Astrocyte of the spinal cord (primary cell): Measurements from ENCODE around the gene ATXN3L.
A peak's percentile ranks its signal among the peaks of the same experiment; 100 is the strongest.

ENCODE experiments used
- DNase-seq: peaks from one replicate; pipeline ENCODE4 v3.0.0; 2011; ENCODE audit warnings: low read depth, low spot score
- H3K4me3 ChIP-seq: 2 replicates; pipeline ENCODE4 v1.5.1; 2011; ENCODE audit warnings: low read depth, mild to moderate bottlenecking, low read length, moderate library complexity
- in situ Hi-C: cut with HindIII; loops from 2 replicates; pipeline ENCODE4 v1.10.0; 2017; ENCODE audit warnings: low sequenced_read_pairs
- TF ChIP-seq, protein P1 (sequence below): IDR thresholded peaks from 2 replicates; pipeline ENCODE4 v1.5.1; 2012; ENCODE audit warnings: low read depth, mild to moderate bottlenecking, low read length, inconsistent platforms

The ATXN3L gene

DNA sequence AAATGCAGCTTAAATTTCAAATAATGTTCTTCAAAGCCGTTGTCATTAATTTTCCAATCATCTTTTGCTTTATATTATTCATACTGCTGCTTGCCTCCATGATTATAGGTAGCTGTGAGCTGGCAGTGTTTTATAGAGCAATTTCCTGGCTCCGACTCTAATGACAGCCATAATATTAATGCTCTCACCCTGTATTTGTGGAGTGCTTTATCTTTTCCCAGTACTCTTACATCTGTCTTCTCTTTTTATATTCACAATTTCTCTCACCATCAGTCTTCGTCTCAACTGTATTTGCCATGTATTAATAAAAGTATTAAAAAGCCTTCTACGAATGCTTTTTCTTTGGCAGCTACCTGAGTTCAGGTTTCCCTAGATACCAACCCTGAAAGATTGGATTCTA, 21.0 kb downstream of the ATXN3L start:
- TF ChIP-seq, protein P1, sequence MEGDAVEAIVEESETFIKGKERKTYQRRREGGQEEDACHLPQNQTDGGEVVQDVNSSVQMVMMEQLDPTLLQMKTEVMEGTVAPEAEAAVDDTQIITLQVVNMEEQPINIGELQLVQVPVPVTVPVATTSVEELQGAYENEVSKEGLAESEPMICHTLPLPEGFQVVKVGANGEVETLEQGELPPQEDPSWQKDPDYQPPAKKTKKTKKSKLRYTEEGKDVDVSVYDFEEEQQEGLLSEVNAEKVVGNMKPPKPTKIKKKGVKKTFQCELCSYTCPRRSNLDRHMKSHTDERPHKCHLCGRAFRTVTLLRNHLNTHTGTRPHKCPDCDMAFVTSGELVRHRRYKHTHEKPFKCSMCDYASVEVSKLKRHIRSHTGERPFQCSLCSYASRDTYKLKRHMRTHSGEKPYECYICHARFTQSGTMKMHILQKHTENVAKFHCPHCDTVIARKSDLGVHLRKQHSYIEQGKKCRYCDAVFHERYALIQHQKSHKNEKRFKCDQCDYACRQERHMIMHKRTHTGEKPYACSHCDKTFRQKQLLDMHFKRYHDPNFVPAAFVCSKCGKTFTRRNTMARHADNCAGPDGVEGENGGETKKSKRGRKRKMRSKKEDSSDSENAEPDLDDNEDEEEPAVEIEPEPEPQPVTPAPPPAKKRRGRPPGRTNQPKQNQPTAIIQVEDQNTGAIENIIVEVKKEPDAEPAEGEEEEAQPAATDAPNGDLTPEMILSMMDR = no peak
- DNase-seq = no peak
- no peak overlapping the region for H3K4me3 ChIP-seq
- in situ Hi-C loops = no loop called here

DNA sequence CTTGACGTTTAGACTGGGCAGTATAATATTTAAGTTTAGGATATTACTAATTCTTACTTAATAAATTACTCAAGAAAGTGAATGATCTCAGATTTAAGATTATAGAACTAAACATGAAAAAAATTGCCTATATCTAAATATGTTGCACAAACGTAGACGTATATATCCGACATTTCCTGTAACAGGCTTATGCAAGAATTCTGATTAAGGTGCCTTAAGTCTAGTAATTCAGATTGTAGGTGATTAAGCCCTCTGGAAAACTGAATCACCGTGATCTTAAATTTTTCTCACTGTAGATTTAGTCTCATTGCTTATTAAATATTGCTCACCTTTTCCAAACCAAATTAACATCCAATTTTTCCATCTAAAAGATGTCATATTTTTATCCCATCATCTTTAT, 24.0 kb downstream of the ATXN3L start:
- in situ Hi-C loops = no loop called here
- DNase-seq = no peak
- H3K4me3 ChIP-seq = no peak overlapping the region
- TF ChIP-seq, protein P1 = no peak

DNA sequence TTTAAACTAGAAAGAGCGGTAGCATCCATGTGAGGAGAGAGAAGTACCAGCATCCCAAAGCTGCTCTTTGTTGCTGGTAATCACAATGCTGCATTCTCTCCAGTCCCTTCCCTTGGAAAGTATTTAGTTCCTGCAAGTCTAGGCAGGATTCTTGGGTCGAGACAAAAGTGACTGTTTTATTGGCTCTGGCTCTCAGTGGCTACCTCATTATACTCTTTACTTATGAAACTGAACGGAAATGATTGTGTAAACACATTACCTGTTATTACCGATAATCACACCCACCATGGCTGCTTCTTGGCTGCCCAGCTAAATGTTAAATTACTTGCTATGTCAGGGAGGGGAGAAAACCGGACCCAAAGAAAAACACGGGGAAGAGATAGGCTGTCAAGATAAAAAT, 26.2 kb downstream of the ATXN3L start:
- TF ChIP-seq, protein P1 = no peak
- no peak overlapping the region for H3K4me3 ChIP-seq
- no peak for DNase-seq
- in situ Hi-C loops = no loop called here

DNA sequence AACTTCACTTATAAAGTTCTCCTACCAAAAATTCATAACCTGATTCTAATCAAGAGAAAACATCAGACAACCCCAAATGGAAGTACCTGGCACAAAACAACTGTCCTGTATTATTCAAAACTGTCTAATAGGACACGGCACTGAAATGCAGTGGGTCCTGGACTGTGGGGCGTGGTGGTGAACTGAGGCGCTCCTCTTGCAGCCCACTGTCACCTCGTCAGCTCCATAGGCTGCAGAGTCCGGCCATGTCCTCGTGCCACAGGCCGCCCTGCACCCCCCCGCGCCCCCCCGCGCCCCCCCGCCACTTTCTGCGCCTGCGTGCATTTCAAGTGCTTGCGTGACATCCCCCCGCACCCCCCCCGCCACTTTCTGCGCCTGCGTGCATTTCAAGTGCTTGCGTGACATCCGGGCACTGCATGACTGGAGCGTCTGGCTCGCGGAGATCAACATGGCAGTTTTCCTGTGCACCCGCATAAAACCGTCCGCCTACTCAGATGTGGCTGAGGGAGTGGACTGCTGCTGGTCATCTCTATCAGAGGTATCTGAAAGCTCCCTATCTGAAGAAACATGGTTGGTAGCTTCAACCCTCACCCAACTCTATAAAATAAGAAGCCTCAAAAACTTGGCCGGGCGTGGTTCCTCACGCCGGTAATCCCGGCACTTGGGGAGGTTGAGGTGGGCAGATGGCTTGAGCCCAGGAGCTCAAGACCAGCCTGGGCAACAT, 28.8 kb downstream of the ATXN3L start:
- no peak for DNase-seq
- TF ChIP-seq, protein P1 = no peak
- H3K4me3 ChIP-seq = no peak overlapping the region
- in situ Hi-C loops = no loop called here

DNA sequence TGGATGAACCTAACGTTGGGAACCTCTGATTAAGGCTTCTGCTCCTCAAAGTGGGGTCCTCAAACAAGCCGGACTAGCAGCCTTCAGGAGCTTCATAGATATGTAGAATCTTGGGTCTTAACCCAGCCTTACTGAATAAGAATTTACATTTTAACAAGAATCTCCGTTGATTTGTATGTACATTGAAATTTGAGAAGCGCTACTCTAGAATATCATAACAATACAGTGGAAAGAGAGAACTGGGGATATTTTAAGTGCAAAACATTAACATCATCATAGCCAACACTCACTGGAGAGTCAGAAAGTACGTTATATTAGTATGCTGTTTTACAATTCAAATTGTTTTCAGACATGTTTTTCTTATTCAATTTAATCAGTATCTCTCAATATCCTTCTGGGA, 31.2 kb downstream of the ATXN3L start:
- in situ Hi-C loops = no loop called here
- DNase-seq = no peak
- H3K4me3 ChIP-seq = no peak overlapping the region
- TF ChIP-seq, protein P1 = no peak

DNA sequence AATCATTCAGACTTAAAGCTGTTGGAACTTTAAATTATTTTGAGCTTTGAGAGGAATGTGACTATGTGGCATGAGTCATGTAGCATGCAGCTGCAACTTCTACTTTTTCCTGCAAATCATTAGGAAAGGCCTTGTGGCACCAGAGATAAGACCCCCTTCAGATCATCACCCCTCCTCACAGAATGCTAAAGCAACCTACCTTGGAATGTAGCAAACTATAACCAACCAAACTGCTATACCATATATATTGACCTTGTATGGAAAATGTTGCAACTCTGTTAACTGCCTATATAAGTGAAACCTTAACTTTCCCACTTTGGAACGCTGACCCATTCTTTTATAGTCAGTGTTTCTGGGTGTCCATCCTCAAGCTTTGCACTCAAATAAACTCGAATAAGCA, 32.0 kb downstream of the ATXN3L start:
- TF ChIP-seq, protein P1 = no peak
- in situ Hi-C loops = no loop called here
- peak; percentile 58 for DNase-seq
- H3K4me3 ChIP-seq = no peak overlapping the region
